Measurements from ENCODE around the gene TSHZ2.

- TF ChIP-seq POLR2A (IDR thresholded peaks at IDR 0.05): no peak
- peak; percentile 9 to 12 (median 11) for TF ChIP-seq CTCF (IDR thresholded peaks at IDR 0.05)
Observed at GRCh38 chr20:53493311-53493857, 521.2 kb downstream of the TSHZ2 start.

All from testis (tissue), 2 donors.